ENCODE data around the gene ARHGAP31.

GRCh38 chr3:119295816-119296726, 1.9 kb downstream of the ARHGAP31 start:
- no peak for TF ChIP-seq EZH2 (IDR thresholded peaks at IDR 0.05; ENCODE audit: insufficient read depth, poor library complexity, severe bottlenecking)
- TF ChIP-seq EZH2phosphoT487 (IDR thresholded peaks at IDR 0.05; ENCODE audit: insufficient read depth, low read depth) = peak; percentile 89

All from GM23248 (cell line).